ENCODE measurements around the gene RBM38.

DNA sequence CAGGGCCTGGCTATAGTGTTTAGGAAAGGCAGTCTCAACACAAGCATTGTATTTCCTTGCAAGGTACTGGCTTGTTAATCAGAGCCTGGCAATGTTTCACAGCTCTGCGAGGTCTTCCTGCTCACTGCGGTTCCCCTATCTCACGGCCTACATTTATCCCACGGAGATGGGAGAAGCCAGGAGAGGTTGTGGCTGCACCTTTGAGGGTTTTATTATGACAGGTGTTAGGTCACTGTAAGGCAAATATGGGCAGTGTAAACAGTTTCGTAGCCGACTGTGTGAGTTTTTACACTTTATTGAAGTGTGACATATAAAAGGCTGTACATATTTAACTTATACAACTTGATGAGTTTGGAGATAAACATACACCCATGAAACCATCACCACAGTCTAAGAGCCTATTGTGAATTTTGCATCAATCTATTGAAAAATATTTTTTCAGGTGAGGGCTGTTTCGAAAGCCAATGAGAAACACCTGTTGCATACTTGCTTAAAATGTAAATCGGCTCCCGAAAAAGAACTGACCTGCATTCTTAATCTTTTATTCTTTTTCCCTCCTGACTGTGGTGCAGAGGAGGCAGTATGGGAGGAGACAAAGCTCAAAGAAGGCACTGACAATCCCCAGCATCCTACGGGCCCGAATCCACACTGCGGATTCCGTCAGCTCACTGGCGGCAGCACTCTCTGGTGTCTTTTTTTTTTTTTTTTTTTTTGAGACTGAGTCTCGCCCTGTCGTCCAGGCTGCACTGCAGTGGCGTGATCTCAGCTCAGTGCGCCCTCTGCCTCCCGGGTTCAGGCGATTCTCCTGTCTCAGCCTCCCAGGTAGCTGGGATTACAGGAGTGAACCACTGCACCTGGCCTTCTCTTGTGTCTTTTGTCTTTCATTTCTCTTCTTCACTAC is 7.5 kb upstream of the RBM38 start:
- TF ChIP-seq, protein P1, sequence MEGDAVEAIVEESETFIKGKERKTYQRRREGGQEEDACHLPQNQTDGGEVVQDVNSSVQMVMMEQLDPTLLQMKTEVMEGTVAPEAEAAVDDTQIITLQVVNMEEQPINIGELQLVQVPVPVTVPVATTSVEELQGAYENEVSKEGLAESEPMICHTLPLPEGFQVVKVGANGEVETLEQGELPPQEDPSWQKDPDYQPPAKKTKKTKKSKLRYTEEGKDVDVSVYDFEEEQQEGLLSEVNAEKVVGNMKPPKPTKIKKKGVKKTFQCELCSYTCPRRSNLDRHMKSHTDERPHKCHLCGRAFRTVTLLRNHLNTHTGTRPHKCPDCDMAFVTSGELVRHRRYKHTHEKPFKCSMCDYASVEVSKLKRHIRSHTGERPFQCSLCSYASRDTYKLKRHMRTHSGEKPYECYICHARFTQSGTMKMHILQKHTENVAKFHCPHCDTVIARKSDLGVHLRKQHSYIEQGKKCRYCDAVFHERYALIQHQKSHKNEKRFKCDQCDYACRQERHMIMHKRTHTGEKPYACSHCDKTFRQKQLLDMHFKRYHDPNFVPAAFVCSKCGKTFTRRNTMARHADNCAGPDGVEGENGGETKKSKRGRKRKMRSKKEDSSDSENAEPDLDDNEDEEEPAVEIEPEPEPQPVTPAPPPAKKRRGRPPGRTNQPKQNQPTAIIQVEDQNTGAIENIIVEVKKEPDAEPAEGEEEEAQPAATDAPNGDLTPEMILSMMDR (IDR thresholded peaks at IDR 0.05), result no peak
- TF ChIP-seq POLR2A (IDR thresholded peaks at IDR 0.05), result no peak

All from testis (tissue), 2 donors.